Mesenchymal stem cell (in vitro differentiated cells and primary cell): ENCODE data around the gene LTBP2.

ENCODE experiments used
- DNase-seq: peaks from one replicate; pipeline ENCODE4 v3.0.0-alpha.2; 2013
- H2AFZ ChIP-seq: one replicate; pipeline ENCODE4 v1.6.1; 2013; ENCODE audit warnings: low read depth, mild to moderate bottlenecking, control low read depth, inconsistent platforms, low read length, moderate library complexity
- H2AK5ac ChIP-seq: 2 replicates; pipeline ENCODE4 v1.6.1; 2013; ENCODE audit warnings: low read length, moderate library complexity, mild to moderate bottlenecking, inconsistent platforms; ENCODE audit not compliant: severe bottlenecking
- H2BK120ac ChIP-seq: one replicate; pipeline ENCODE4 v1.6.1; 2013; ENCODE audit warnings: low read depth, mild to moderate bottlenecking, inconsistent platforms, low read length, moderate library complexity
- H2BK12ac ChIP-seq, 2 experiments: one replicate each; pipeline ENCODE4 v1.6.1; 2013; ENCODE audit warnings: inconsistent platforms in 2 of 2, low read length in 2 of 2, mild to moderate bottlenecking in 2 of 2, moderate library complexity in 2 of 2, control low read depth in 1 of 2
- H2BK15ac ChIP-seq: one replicate; pipeline ENCODE4 v1.6.1; 2013; ENCODE audit warnings: mild to moderate bottlenecking, low read depth, inconsistent platforms; ENCODE audit not compliant: poor library complexity, severe bottlenecking
- H2BK5ac ChIP-seq: 2 replicates; pipeline ENCODE4 v1.6.1; 2013; ENCODE audit warnings: low read depth, mild to moderate bottlenecking, low read length, control low read depth, inconsistent platforms; ENCODE audit not compliant: poor library complexity, severe bottlenecking
- H3K14ac ChIP-seq, 2 experiments: one replicate each; pipeline ENCODE4 v1.6.1; 2013; ENCODE audit warnings: inconsistent platforms in 2 of 2, low read length in 2 of 2, control low read depth in 1 of 2, mild to moderate bottlenecking in 1 of 2, moderate library complexity in 1 of 2
- H3K18ac ChIP-seq, 2 experiments: one replicate each; pipeline ENCODE4 v1.6.1; 2013; ENCODE audit warnings: inconsistent platforms in 2 of 2, low read length in 2 of 2, control low read depth in 1 of 2, low read depth in 1 of 2, mild to moderate bottlenecking in 1 of 2
- H3K23ac ChIP-seq, 2 experiments: one replicate each; pipeline ENCODE4 v1.6.1; 2013; ENCODE audit warnings: inconsistent platforms in 2 of 2, low read length in 2 of 2, mild to moderate bottlenecking in 2 of 2, moderate library complexity in 2 of 2, control low read depth in 1 of 2
- H3K27ac ChIP-seq: 2 replicates; pipeline ENCODE4 v1.5.1; 2013; ENCODE audit warnings: mild to moderate bottlenecking, moderate library complexity, low read length, control low read depth, inconsistent platforms; ENCODE audit not compliant: poor library complexity, severe bottlenecking
- H3K27me3 ChIP-seq, 2 experiments: 2 replicates each; pipeline versions ENCODE4 v1.6.1 to v1.7.0; 2013; ENCODE audit warnings: low read length in 2 of 2, mild to moderate bottlenecking in 2 of 2, moderate library complexity in 2 of 2, control low read depth in 1 of 2, inconsistent platforms in 1 of 2; ENCODE audit not compliant: control insufficient read depth in 1 of 2, insufficient read depth in 1 of 2
- H3K36me3 ChIP-seq, 2 experiments: 2 replicates each; pipeline versions ENCODE4 v1.6.1 to v1.7.0; 2013; ENCODE audit warnings: low read length in 2 of 2, control low read depth in 1 of 2, inconsistent platforms in 1 of 2, low read depth in 1 of 2, mild to moderate bottlenecking in 1 of 2; ENCODE audit not compliant: insufficient read depth in 2 of 2, control insufficient read depth in 1 of 2
- H3K4ac ChIP-seq, 2 experiments: one replicate each; pipeline ENCODE4 v1.6.1; 2013; ENCODE audit warnings: inconsistent platforms in 2 of 2, low read length in 2 of 2, mild to moderate bottlenecking in 2 of 2, moderate library complexity in 2 of 2, control low read depth in 1 of 2, low read depth in 1 of 2
- H3K4me1 ChIP-seq: 2 replicates; pipeline ENCODE4 v1.6.1; 2013; ENCODE audit warnings: low read depth, low read length, control low read depth; ENCODE audit not compliant: control insufficient read depth, insufficient read depth
- H3K4me2 ChIP-seq: 2 replicates; pipeline ENCODE4 v1.6.1; 2013; ENCODE audit warnings: low read length, mild to moderate bottlenecking, inconsistent platforms; ENCODE audit not compliant: poor library complexity, severe bottlenecking
- H3K4me3 ChIP-seq, 2 experiments: 2 replicates each; pipeline versions ENCODE4 v1.5.1 to v1.7.0; 2013; ENCODE audit warnings: low read length in 2 of 2, mild to moderate bottlenecking in 2 of 2, control low read depth in 1 of 2, low read depth in 1 of 2; ENCODE audit not compliant: insufficient read depth in 1 of 2
- H3K79me1 ChIP-seq: replicated peaks from 2 replicates; pipeline ENCODE4 v1.6.1; 2013; ENCODE audit warnings: mild to moderate bottlenecking, control low read depth, low read length, inconsistent platforms; ENCODE audit not compliant: poor library complexity, severe bottlenecking
- H3K9ac ChIP-seq: 2 replicates; pipeline ENCODE4 v1.7.0; 2013; ENCODE audit warnings: mild to moderate bottlenecking, low read length, moderate library complexity
- H3K9me3 ChIP-seq: 2 replicates; pipeline ENCODE4 v1.7.0; 2013; ENCODE audit warnings: mild to moderate bottlenecking, low read length; ENCODE audit not compliant: control insufficient read depth
- H4K8ac ChIP-seq: one replicate; pipeline ENCODE4 v1.6.1; 2013; ENCODE audit warnings: inconsistent platforms, mild to moderate bottlenecking, low read length, moderate library complexity
- H4K91ac ChIP-seq: one replicate; pipeline ENCODE4 v1.6.1; 2013; ENCODE audit warnings: mild to moderate bottlenecking, low read length, inconsistent platforms
- WGBS: methylation state at CpG from one replicate; pipeline ENCODE4 v1.1.7; 2013; ENCODE audit warnings: mixed read lengths; 5-methylcytosine and 5-hydroxymethylcytosine counted together

The LTBP2 gene

GRCh38 chr14:74622257-74622656 is 10.2 kb upstream of the LTBP2 start:
- WGBS, result 94% methylated on average over 5 of the region's 5 CpGs
- H3K4me3 ChIP-seq, result no peak overlapping the region
- no peak overlapping the region for H2BK5ac ChIP-seq
- H3K23ac ChIP-seq, result no peak overlapping the region
- no peak overlapping the region for H2BK15ac ChIP-seq
- H3K79me1 ChIP-seq, result no peaks in the 10 kb centered on the region
- no peak overlapping the region for H4K8ac ChIP-seq
- no peak overlapping the region for H3K14ac ChIP-seq
- H3K9ac ChIP-seq, result no peak overlapping the region
- no peak overlapping the region for H2AFZ ChIP-seq
- DNase-seq, result no peak
- no peaks in the 10 kb centered on the region for H3K27me3 ChIP-seq
- H3K4me1 ChIP-seq, result peaks cover 35% of the 10 kb centered on the region
- no peaks in the 10 kb centered on the region for H3K36me3 ChIP-seq
- peak overlapping the region; percentile 25 for H2AK5ac ChIP-seq
- no peak overlapping the region for H3K4ac ChIP-seq
- H3K18ac ChIP-seq, result peak overlapping the region in 1 of 2 experiments; percentile 58
- H3K27ac ChIP-seq, result no peak overlapping the region
- peak overlapping the region; percentile 76 to 85 for H2BK12ac ChIP-seq
- no peak overlapping the region for H2BK120ac ChIP-seq
- no peaks in the 10 kb centered on the region for H3K9me3 ChIP-seq
- H3K4me2 ChIP-seq, result no peak overlapping the region
- no peak overlapping the region for H4K91ac ChIP-seq

GRCh38 chr14:74621556-74621955 is 9.5 kb upstream of the LTBP2 start:
- peak overlapping the region; percentile 95 for H3K27ac ChIP-seq
- H3K23ac ChIP-seq, result no peak overlapping the region
- peak overlapping the region; percentile 45 for H4K8ac ChIP-seq
- peak overlapping the region; percentile 95 for H2BK15ac ChIP-seq
- no peaks in the 10 kb centered on the region for H3K36me3 ChIP-seq
- H3K4me2 ChIP-seq, result no peak overlapping the region
- H3K4ac ChIP-seq, result peak overlapping the region; percentile 62 to 92
- no peak overlapping the region for H2AFZ ChIP-seq
- H2BK12ac ChIP-seq, result peak overlapping the region; percentile 76 to 85
- no peaks in the 10 kb centered on the region for H3K79me1 ChIP-seq
- H3K14ac ChIP-seq, result no peak overlapping the region
- H2BK5ac ChIP-seq, result peak overlapping the region; percentile 73
- peak overlapping the region; percentile 59 for H2BK120ac ChIP-seq
- no peak overlapping the region for H3K4me3 ChIP-seq
- peak overlapping the region; percentile 76 for H4K91ac ChIP-seq
- peaks cover 38% of the 10 kb centered on the region for H3K4me1 ChIP-seq
- no peaks in the 10 kb centered on the region for H3K9me3 ChIP-seq
- H3K27me3 ChIP-seq, result no peaks in the 10 kb centered on the region
- peak overlapping the region; percentile 98 for H2AK5ac ChIP-seq
- WGBS, result 75% methylated on average over 5 of the region's 6 CpGs
- peak overlapping the region; percentile 58 to 76 for H3K18ac ChIP-seq
- no peak for DNase-seq
- no peak overlapping the region for H3K9ac ChIP-seq

- Histone ChIP-seq H3K27me3 (no peaks in the 10 kb centered on the region), H2BK15ac (no peak overlapping the region), H3K4me1 (peaks cover 42% of the 10 kb centered on the region), H4K91ac (peak overlapping the region; percentile 88), H3K4ac (peak overlapping the region; percentile 70 to 92), H2BK5ac (peak overlapping the region; percentile 73), H2BK12ac (peak overlapping the region; percentile 85 to 99), H3K27ac (peak overlapping the region; percentile 95), H2AFZ (no peak overlapping the region), H3K9me3 (no peaks in the 10 kb centered on the region), H3K18ac (peak overlapping the region; percentile 82 to 94), H3K36me3 (no peaks in the 10 kb centered on the region), H4K8ac (no peak overlapping the region), H2BK120ac (no peak overlapping the region), H3K14ac (peak overlapping the region in 1 of 2 experiments; percentile 23), H3K9ac (peak overlapping the region; percentile 26), H3K79me1 (no peaks in the 10 kb centered on the region), H3K4me2 (no peak overlapping the region), H3K23ac (no peak overlapping the region), H3K4me3 (no peak overlapping the region), H2AK5ac (peak overlapping the region; percentile 98)
- DNase-seq, result no peak
- WGBS, result 79% methylated on average over 3 of the region's 3 CpGs
Observed at GRCh38 chr14:74620923-74621322, 8.9 kb upstream of the LTBP2 start.

GRCh38 chr14:74620497-74620921 is 8.5 kb upstream of the LTBP2 start:
- peak overlapping the region; percentile 67 for H2BK120ac ChIP-seq
- WGBS, result 16% methylated on average over 2 of the region's 2 CpGs
- peaks cover 46% of the 10 kb centered on the region for H3K4me1 ChIP-seq
- DNase-seq, result peak; percentile 95
- H3K4me3 ChIP-seq, result no peak overlapping the region
- H4K91ac ChIP-seq, result peak overlapping the region; percentile 91
- no peaks in the 10 kb centered on the region for H3K27me3 ChIP-seq
- peak overlapping the region; percentile 50 to 70 for H3K4ac ChIP-seq
- H4K8ac ChIP-seq, result peak overlapping the region; percentile 94
- peak overlapping the region; percentile 67 for H3K9ac ChIP-seq
- peak overlapping the region; percentile 67 for H2BK15ac ChIP-seq
- peak overlapping the region; percentile 92 for H2BK5ac ChIP-seq
- peak overlapping the region; percentile 82 to 94 for H3K18ac ChIP-seq
- H3K14ac ChIP-seq, result peak overlapping the region in 1 of 2 experiments; percentile 6
- no peak overlapping the region for H3K4me2 ChIP-seq
- peak overlapping the region; percentile 95 for H3K27ac ChIP-seq
- H3K9me3 ChIP-seq, result no peaks in the 10 kb centered on the region
- no peaks in the 10 kb centered on the region for H3K36me3 ChIP-seq
- H2AFZ ChIP-seq, result no peak overlapping the region
- peak overlapping the region; percentile 78 for H2AK5ac ChIP-seq
- peaks cover 1% of the 10 kb centered on the region for H3K79me1 ChIP-seq
- H3K23ac ChIP-seq, result no peak overlapping the region
- peak overlapping the region; percentile 94 to 99 for H2BK12ac ChIP-seq
